BJ (cell line): ENCODE results near the gene NCS1. TPM values are rescaled to one million over a fixed set of nuclear protein-coding genes. Genes with fewer than 3 reads are reported as not detected.
"Not testable (repeated sequence)": the region's sequence is repeated elsewhere in the genome, so short reads cannot be mapped to it uniquely, and the experiment has no call there.

Source experiments
- CTCF ChIA-PET: fragments of 350-600 bp; formaldehyde crosslinking; extraction: SDS; loops from one replicate; lab custom pipeline; 2021; ENCODE audit warnings: antibody characterized with exemption, inconsistent platforms; lab: Yijun Ruan, JAX
- POLR2A ChIA-PET: fragments of 300-600 bp; sonication (Branson Sonifier 250); formaldehyde crosslinking; extraction: SDS; loops from one replicate; lab custom pipeline; 2021; ENCODE audit warnings: antibody characterized with exemption; lab: Charles Lee
- DNase-seq: peaks from one replicate; pipeline ENCODE4 v3.0.0-alpha.2; 2011; ENCODE audit warnings: low read depth
- H3K27me3 ChIP-seq: 2 replicates; pipeline ENCODE4 v1.6.0; 2011; ENCODE audit warnings: low read length; ENCODE audit not compliant: control insufficient read depth, insufficient read depth
- H3K36me3 ChIP-seq: 2 replicates; pipeline ENCODE4 v1.5.1; 2011; ENCODE audit warnings: low read length; ENCODE audit not compliant: control insufficient read depth, insufficient read depth
- H3K4me3 ChIP-seq: 2 replicates; pipeline ENCODE4 v1.5.1; 2011; ENCODE audit warnings: low read depth, mild to moderate bottlenecking, control low read depth, low read length
- CTCF ChIP-seq: IDR thresholded peaks from 2 replicates; pipeline ENCODE4 v1.5.1; 2011; ENCODE audit warnings: low read depth, mild to moderate bottlenecking, control low read depth, inconsistent platforms, low read length, moderate library complexity; ENCODE audit not compliant: insufficient read depth
- polyA plus RNA-seq: library from polyadenylated mRNA; depleted of rRNA; stranded (reverse); fragments of >200 nt; gene quantifications from 2 replicates; pipeline ENCODE4 v1.2.3, GENCODE V29; 2011

Gene NCS1
- polyA plus RNA-seq, 1 experiment, result 67.7 TPM

- no peak overlapping the region for H3K4me3 ChIP-seq
- DNase-seq, result no peak
- CTCF ChIA-PET, result interaction anchor here (1.3 to 5.7 kb wide), 5 partner anchors 9 to 428 kb away, joined by 3 to 37 read pairs (median 3); no protein-coding TSS in a partner anchor
- POLR2A ChIA-PET, result no interaction called here
- TF ChIP-seq CTCF, result no peak
- peaks cover 7% of the 10 kb centered on the region for H3K27me3 ChIP-seq
- H3K36me3 ChIP-seq, result no peaks in the 10 kb centered on the region
Observed at GRCh38 chr9:130255631-130256134, 83.5 kb downstream of the NCS1 start.

- H3K27me3 ChIP-seq, result peaks cover 12% of the 10 kb centered on the region
- ChIA-PET CTCF (interaction anchor here (5.7 kb wide), 1 partner anchor 14 kb away, joined by 37 read pairs; no protein-coding TSS in a partner anchor), POLR2A (no interaction called here)
- no peak for TF ChIP-seq CTCF
- no peak overlapping the region for H3K4me3 ChIP-seq
- DNase-seq, result no peak
- H3K36me3 ChIP-seq, result no peaks in the 10 kb centered on the region
Observed at GRCh38 chr9:130256644-130257043, 84.4 kb downstream of the NCS1 start.

GRCh38 chr9:130258137-130258536, 85.9 kb downstream of the NCS1 start:
- POLR2A ChIA-PET, H3K4me3 ChIP-seq, DNase-seq, H3K36me3 ChIP-seq: not testable (repeated sequence)
- CTCF ChIA-PET, result interaction anchor here (1.0 to 2.2 kb wide), 2 partner anchors 14 to 85 kb away, joined by 3 to 7 read pairs; no protein-coding TSS in a partner anchor
- peaks cover 23% of the 10 kb centered on the region for H3K27me3 ChIP-seq

- no peaks in the 10 kb centered on the region for H3K36me3 ChIP-seq
- peaks cover 29% of the 10 kb centered on the region for H3K27me3 ChIP-seq
- ChIA-PET CTCF (interaction anchor here (0.8 to 2.2 kb wide), 3 partner anchors 13 to 84 kb away, joined by 3 to 7 read pairs (median 4); no protein-coding TSS in a partner anchor), POLR2A (no interaction called here)
- no peak overlapping the region for H3K4me3 ChIP-seq
- no peak for DNase-seq
- TF ChIP-seq CTCF, result no peak
Observed at GRCh38 chr9:130259044-130259443, 86.8 kb downstream of the NCS1 start.

- Histone ChIP-seq H3K4me3 (no peak overlapping the region), H3K36me3 (no peaks in the 10 kb centered on the region), H3K27me3 (peaks cover 41% of the 10 kb centered on the region)
- ChIA-PET POLR2A (interaction anchor here (0.6 kb wide), 1 partner anchor 282 kb away, joined by 4 read pairs; no protein-coding TSS in a partner anchor), CTCF (interaction anchor here (0.6 to 2.4 kb wide), 2 partner anchors 18 to 285 kb away, joined by 3 to 12 read pairs; no protein-coding TSS in a partner anchor)
- TF ChIP-seq CTCF, result no peak
- no peak for DNase-seq
Observed at GRCh38 chr9:130260816-130261765, 88.9 kb downstream of the NCS1 start.
